WI38 (cell line): ENCODE data around the gene HPGD.
"Not testable (repeated sequence)": the region's sequence is repeated elsewhere in the genome, so short reads cannot be mapped to it uniquely, and the experiment has no call there.

Experiments used
- H3K4me3 ChIP-seq: 2 replicates; pipeline ENCODE4 v1.5.1; 2011; ENCODE audit warnings: low read depth, mild to moderate bottlenecking, control low read depth, low read length
- CTCF ChIP-seq: IDR thresholded peaks from 2 replicates; pipeline ENCODE4 v1.5.1; 2012; ENCODE audit warnings: low read depth, mild to moderate bottlenecking, control low read depth, low read length

HPGD gene

GRCh38 chr4:174496631-174497432 is 25.5 kb downstream of the HPGD start:
- no peak overlapping the region for H3K4me3 ChIP-seq
- TF ChIP-seq CTCF, result no peak

- no peak for TF ChIP-seq CTCF
- no peak overlapping the region for H3K4me3 ChIP-seq
These were observed 26.7 kb downstream of the HPGD start for GRCh38 chr4:174495626-174496025.

- TF ChIP-seq CTCF, result no peak
- H3K4me3 ChIP-seq, result no peak overlapping the region
These were observed 27.6 kb downstream of the HPGD start for GRCh38 chr4:174494726-174495125.

- no peak for TF ChIP-seq CTCF
These were observed 28.1 kb downstream of the HPGD start for GRCh38 chr4:174494146-174494545.

GRCh38 chr4:174490451-174490961 is 31.8 kb downstream of the HPGD start:
- H3K4me3 ChIP-seq, result no peak overlapping the region
- TF ChIP-seq CTCF, result no peak

More at GRCh38 chr4:174494146-174494545, 28.1 kb downstream of the HPGD start:
- H3K4me3 ChIP-seq, result no peak overlapping the region

GRCh38 chr4:174488368-174488767 is 33.9 kb downstream of the HPGD start:
- not testable (repeated sequence) for H3K4me3 ChIP-seq

GRCh38 chr4:174485025-174485424 is 37.3 kb downstream of the HPGD start:
- no peak overlapping the region for H3K4me3 ChIP-seq
- TF ChIP-seq CTCF, result no peak

GRCh38 chr4:174483792-174484191 is 38.5 kb downstream of the HPGD start:
- no peak for TF ChIP-seq CTCF
- H3K4me3 ChIP-seq, result no peak overlapping the region
